Measurements from ENCODE around the gene NOL6. TPM values are rescaled to one million over a fixed set of nuclear protein-coding genes. Genes with fewer than 3 reads are reported as not detected.
A peak's percentile ranks its signal among the peaks of the same experiment; 100 is the strongest.

Gene NOL6
- polyA plus RNA-seq, 1 donor (not counting 4 experiments of a cell fraction or from before 2014, with no cell fraction given) = 63.6 TPM

- H3K79me2 ChIP-seq (ENCODE audit: control insufficient read depth, insufficient read depth, low read length) = no peaks in the 10 kb centered on the region
- dilution Hi-C loops (cut with MboI; ENCODE audit: extremely low pct_ligation_motif_present, low sequenced_read_pairs) = no loop called here
- no peak overlapping the region for H2AFZ ChIP-seq (ENCODE audit: control insufficient read depth, low read length)
- peak; percentile 99 for FAIRE-seq
- peak overlapping the region; percentile 83 for H3K27ac ChIP-seq (ENCODE audit: control insufficient read depth, insufficient read depth, low read length)
- no peak overlapping the region for H3K4me3 ChIP-seq (ENCODE audit: control insufficient read depth in 2 of 3, extremely low read depth in 1 of 3, insufficient read depth in 2 of 3, low read depth in 1 of 3, low read length in 3 of 3)
- peak overlapping the region; percentile 72 for H3K4me2 ChIP-seq (ENCODE audit: control insufficient read depth, extremely low read depth, insufficient read depth, low read depth, low read length)
- peak in 2 of 3 experiments; percentile 92 to 97 for TF ChIP-seq CTCF (optimal IDR thresholded peaks at IDR 0.05 in 1 of 3, IDR thresholded peaks at IDR 0.05 in 1 of 3, conservative IDR thresholded peaks at IDR 0.05 in 1 of 3; ENCODE audit: extremely low read depth in 1 of 3, insufficient read depth in 2 of 3, low read length in 3 of 3)
- TF ChIP-seq EZH2 (IDR thresholded peaks at IDR 0.05; ENCODE audit: low read length) = no peak
- H3K36me3 ChIP-seq (ENCODE audit: control insufficient read depth in 2 of 2, extremely low read depth in 1 of 2, insufficient read depth in 2 of 2, low read length in 2 of 2) = no peaks in the 10 kb centered on the region
- no peaks in the 10 kb centered on the region for H4K20me1 ChIP-seq (ENCODE audit: control insufficient read depth, extremely low read depth, insufficient read depth, low read length)
- no peaks in the 10 kb centered on the region for H3K27me3 ChIP-seq (ENCODE audit: control insufficient read depth, extremely low read depth, insufficient read depth, low read length)
- DNase-seq (ENCODE audit: low read depth, low spot score) = peak; percentile 96
- H3K9me3 ChIP-seq (ENCODE audit: control insufficient read depth, low read depth, low read length) = no peaks in the 10 kb centered on the region
- H3K4me1 ChIP-seq (ENCODE audit: control insufficient read depth, extremely low read depth, insufficient read depth, low read length) = peaks cover 45% of the 10 kb centered on the region
- no peaks in the 10 kb centered on the region for H3K9me1 ChIP-seq (ENCODE audit: control insufficient read depth, extremely low read depth, insufficient read depth, low read length)
- H3K9ac ChIP-seq (ENCODE audit: control insufficient read depth, extremely low read depth, insufficient read depth, low read length) = peak overlapping the region; percentile 61
Measured at GRCh38 chr9:33452828-33453271, 20.9 kb downstream of the NOL6 start.

GRCh38 chr9:33450621-33451146 is 23.0 kb downstream of the NOL6 start:
- H3K27ac ChIP-seq (ENCODE audit: control insufficient read depth, insufficient read depth, low read length) = peak overlapping the region; percentile 20
- TF ChIP-seq CTCF (optimal IDR thresholded peaks at IDR 0.05 in 1 of 3, IDR thresholded peaks at IDR 0.05 in 1 of 3, conservative IDR thresholded peaks at IDR 0.05 in 1 of 3; ENCODE audit: extremely low read depth in 1 of 3, insufficient read depth in 2 of 3, low read length in 3 of 3) (no peak), EZH2 (IDR thresholded peaks at IDR 0.05; ENCODE audit: low read length) (no peak)
- H3K4me1 ChIP-seq (ENCODE audit: control insufficient read depth, extremely low read depth, insufficient read depth, low read length) = peaks cover 61% of the 10 kb centered on the region
- no peak overlapping the region for H3K4me3 ChIP-seq (ENCODE audit: control insufficient read depth in 2 of 3, extremely low read depth in 1 of 3, insufficient read depth in 2 of 3, low read depth in 1 of 3, low read length in 3 of 3)
- H3K36me3 ChIP-seq (ENCODE audit: control insufficient read depth in 2 of 2, extremely low read depth in 1 of 2, insufficient read depth in 2 of 2, low read length in 2 of 2) = no peaks in the 10 kb centered on the region
- no peaks in the 10 kb centered on the region for H3K27me3 ChIP-seq (ENCODE audit: control insufficient read depth, extremely low read depth, insufficient read depth, low read length)
- H3K9ac ChIP-seq (ENCODE audit: control insufficient read depth, extremely low read depth, insufficient read depth, low read length) = no peak overlapping the region
- H3K9me1 ChIP-seq (ENCODE audit: control insufficient read depth, extremely low read depth, insufficient read depth, low read length) = no peaks in the 10 kb centered on the region
- no peaks in the 10 kb centered on the region for H4K20me1 ChIP-seq (ENCODE audit: control insufficient read depth, extremely low read depth, insufficient read depth, low read length)
- dilution Hi-C loops (cut with MboI; ENCODE audit: extremely low pct_ligation_motif_present, low sequenced_read_pairs) = no loop called here
- no peak overlapping the region for H2AFZ ChIP-seq (ENCODE audit: control insufficient read depth, low read length)
- H3K4me2 ChIP-seq (ENCODE audit: control insufficient read depth, extremely low read depth, insufficient read depth, low read depth, low read length) = no peak overlapping the region
- FAIRE-seq (peak; percentile 55), DNase-seq (ENCODE audit: low read depth, low spot score) (no peak)
- H3K9me3 ChIP-seq (ENCODE audit: control insufficient read depth, low read depth, low read length) = no peaks in the 10 kb centered on the region
- H3K79me2 ChIP-seq (ENCODE audit: control insufficient read depth, insufficient read depth, low read length) = no peaks in the 10 kb centered on the region
